Stimulated activated CD4-positive, alpha-beta T cell treated with anti-CD3 and anti-CD28 coated beads, Interleukin-15, amount 100 ng/mL, for 1 hour (primary cell): Measurements from ENCODE around the gene CCDC88C.
"Not testable (repeated sequence)": the region's sequence is repeated elsewhere in the genome, so short reads cannot be mapped to it uniquely, and the experiment has no call there.

ENCODE experiments used
- DNase-seq, 2 donors: peaks; one replicate each; pipeline ENCODE4 v3.0.0-alpha.2; 2020; ENCODE audit warnings: low read depth in 1 of 2, low spot score in 1 of 2

The CCDC88C gene

GRCh38 chr14:91255026-91255695 is 162.5 kb downstream of the CCDC88C start:
- DNase-seq: no peak

DNA sequence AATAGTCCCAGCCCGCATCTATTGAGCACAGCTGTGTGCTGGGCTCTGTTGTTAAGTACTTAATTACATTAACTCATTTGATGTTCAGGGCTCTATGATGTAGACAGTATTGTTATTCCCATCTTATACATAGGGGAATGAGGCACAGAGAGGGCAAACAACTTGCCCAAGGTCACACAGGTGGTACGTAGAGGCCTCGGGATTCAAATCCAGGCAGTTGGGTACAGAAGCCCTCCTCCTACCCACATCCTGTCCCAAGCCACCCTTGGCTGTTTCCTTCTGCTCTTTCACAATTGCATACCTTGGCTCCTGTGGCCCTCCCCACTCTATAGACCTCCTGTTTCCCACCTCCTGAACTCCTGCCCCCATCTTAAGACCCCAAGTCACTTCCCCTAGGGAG is 163.2 kb downstream of the CCDC88C start:
- no peak for DNase-seq

- no peak for DNase-seq
Observed at GRCh38 chr14:91253795-91254323, 163.8 kb downstream of the CCDC88C start.

GRCh38 chr14:91252871-91253794 is 164.5 kb downstream of the CCDC88C start:
- DNase-seq: no peak

DNA sequence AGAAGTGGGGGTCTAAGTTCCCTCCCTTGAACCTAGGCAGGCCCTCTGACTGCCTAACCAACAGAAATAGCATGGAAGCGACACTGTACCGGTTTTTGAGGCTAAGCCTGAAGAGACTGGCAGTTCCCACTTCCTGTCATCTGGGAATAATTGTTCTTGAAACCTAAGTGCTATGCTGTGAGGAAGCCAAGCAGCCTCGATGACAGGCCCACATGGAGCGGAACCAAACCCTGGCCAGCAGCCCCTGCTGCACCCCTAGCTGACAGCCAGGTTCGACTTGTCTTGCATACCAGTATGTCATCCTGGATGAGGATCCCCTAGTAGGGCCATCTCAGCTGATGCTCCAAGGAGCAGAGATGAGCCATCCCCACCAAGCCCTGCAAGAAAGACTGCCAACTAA is 166.7 kb downstream of the CCDC88C start:
- DNase-seq: no peak

- no peak for DNase-seq
Observed at GRCh38 chr14:91249841-91250616, 167.6 kb downstream of the CCDC88C start.

DNA sequence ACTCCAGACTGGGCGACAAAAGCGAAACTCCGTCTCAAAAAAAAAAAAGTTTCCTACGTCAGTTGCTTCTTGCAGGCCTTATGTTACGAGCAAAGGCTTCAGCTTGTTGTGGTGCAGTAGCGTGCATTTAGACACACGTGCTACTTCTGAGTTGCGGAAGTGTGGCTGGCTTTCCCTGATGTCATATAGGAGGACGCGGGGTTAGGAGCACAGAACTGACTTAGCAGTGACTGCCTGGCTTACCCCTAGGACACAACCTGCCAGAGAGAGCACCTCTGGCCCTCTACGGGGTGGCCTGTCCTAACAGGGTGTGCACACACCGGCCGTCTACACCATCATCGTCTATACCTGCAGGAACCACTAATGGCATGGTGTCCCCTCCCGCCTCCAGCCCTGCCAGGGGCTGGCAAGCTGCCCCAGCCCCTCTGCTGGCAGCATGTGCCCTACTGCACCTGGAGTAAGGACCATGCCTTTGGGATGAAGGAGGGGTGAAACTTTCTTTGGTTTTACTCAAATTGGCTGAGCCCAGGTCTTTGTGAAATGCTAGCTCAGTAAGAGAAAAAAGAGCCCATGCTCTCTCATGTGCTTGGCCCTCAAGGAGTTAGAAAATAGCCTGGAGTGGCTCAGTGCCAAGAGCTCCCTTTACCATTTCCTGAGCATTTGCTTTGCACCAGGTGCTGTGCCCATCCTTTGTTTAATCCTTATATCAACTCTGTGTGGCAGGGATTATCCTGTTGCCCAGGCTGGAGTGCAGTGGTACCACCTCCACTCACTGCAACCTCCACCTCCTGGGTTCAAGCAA is 171.4 kb downstream of the CCDC88C start:
- no peak for DNase-seq

GRCh38 chr14:91245616-91246015 is 172.0 kb downstream of the CCDC88C start:
- DNase-seq: not testable (repeated sequence)

DNA sequence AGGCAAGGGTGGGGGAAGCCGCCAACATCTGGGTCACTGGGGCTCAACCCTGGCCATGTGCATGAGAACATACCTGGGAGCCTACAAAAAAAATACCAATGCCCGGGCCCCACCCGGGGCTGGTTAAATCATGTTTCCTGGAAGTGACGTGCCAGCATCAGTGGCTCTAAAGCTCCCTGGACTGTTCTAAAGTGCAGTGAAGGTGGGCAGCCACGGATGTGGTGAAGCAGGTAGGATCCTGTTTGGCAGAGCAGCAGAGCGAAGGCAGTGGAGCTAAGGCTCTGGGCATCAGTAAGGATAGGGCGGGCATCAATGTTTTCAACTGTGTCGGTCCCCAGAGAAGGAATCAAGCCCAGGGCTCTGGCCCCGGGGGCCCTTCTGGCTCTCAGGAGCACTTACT is 172.6 kb downstream of the CCDC88C start:
- DNase-seq: no peak

DNA sequence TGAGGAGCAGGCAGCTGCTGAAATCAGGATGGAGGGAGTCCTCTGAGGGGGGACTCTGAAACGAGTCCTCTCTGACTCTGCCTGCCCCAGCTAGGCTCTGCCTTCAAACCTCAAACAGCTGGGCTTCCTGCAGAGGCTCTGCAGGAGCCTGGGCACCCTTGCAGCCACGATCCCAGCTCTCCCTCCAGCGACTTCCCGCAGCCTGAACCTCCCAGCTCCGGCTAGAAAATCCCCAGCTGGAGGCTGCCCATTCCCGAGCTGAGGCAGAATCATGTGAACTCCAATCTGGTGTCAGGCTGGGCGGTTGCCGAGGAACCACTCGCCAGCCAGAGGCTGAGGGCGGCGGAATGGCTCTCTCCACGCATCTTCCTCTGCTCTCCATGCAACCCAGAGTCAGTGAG is 173.1 kb downstream of the CCDC88C start, which contains the start of gene GPR68:
Gene GPR68 (minus strand): TSS at position 204 of the 401 bp plus-strand sequence. CDS start 9,654 bp downstream, outside the sequence.
- DNase-seq: no peak

DNA sequence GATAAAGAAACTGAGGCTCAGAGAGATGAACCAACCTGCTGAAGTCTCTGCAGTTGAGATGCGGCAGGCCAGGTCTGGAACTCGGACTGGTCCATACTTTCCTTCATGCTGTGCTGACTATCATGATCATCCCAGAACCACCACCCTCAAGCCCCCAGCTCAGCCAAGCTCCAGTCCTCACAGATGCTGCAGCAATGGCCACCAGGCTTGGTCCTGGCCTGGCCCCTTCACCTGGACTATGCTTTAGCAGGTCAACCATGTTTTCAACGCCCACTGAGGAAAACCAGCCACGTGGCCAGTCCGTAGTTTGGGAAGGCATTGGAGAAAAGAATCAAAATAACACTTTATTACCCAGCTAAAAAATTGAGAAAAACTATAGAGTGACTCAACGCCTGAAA is 174.5 kb downstream of the CCDC88C start:
- DNase-seq: no peak

GRCh38 chr14:91242635-91243034 is 175.0 kb downstream of the CCDC88C start:
- DNase-seq: no peak

GRCh38 chr14:91241863-91242262 is 175.8 kb downstream of the CCDC88C start:
- DNase-seq: no peak

GRCh38 chr14:91238661-91239060 is 179.0 kb downstream of the CCDC88C start:
- DNase-seq: no peak

GRCh38 chr14:91238085-91238484 is 179.5 kb downstream of the CCDC88C start:
- no peak for DNase-seq

- no peak for DNase-seq
Observed at GRCh38 chr14:91237219-91237618, 180.4 kb downstream of the CCDC88C start.

GRCh38 chr14:91235841-91236240 is 181.8 kb downstream of the CCDC88C start:
- no peak for DNase-seq

DNA sequence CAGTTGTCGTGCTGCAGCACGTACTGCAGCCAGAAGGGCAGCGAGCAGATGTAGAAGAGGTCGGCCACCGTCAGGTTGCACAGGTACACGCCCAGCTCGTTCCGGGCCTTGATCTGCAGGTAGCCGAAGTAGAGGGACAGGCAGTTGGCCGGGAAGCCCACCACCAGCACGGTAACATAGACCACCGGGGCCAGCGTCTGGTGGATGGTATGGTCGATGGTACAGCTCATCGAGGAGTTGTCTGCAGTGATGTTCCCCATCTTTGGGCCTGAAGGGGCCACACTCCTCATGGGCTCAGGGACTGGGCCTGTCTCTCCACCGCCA is 182.9 kb downstream of the CCDC88C start:
- no peak for DNase-seq

DNA sequence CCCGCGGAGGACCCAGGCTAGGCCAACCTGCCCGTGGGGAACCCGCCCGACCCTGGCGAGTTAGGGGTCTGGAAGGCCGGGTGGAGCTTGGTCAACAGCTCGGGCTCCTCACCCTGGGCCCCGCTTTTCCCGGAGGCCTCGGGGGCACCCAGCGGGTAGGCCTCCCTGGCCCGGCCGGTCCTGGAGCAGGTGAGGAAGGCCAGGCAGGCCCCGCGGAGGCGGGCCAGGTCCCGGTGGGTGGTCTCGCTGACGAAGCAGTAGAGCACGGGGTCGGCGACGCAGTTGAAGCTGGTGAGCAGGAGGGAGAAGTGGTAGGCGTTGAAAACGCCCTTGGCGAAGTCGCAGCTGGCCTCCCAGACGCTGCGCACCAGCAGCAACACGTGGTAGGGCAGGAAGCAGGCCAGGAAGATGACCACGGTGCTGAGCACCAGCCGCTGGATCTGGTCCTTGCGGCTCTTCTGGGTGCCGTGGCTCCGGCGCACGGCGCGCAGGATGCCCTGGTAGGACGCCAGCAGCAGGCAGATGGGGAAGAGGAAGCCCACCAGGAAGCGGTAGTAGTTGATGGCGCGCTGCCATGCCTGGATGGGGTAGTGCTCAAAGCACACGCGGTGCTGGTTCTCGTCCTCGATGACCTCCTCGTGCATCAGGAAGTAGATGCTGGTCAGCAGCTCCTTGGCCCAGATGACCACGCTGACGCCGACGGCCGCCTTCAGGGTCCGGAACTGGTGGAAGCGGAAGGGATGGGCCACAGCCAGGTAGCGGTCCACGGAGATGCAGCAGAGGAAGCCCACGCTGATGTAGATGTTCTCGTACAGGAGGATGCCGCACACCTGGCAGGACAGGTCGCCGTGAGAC is 183.5 kb downstream of the CCDC88C start:
- DNase-seq: no peak

GRCh38 chr14:91232603-91233002 is 185.0 kb downstream of the CCDC88C start:
- DNase-seq: no peak
